HTERT RPE-1 (cell line): ENCODE results near the gene ATP1A2.

Experiments
- in situ Hi-C: fragments of 300-500 bp; cut with MboI; formaldehyde crosslinking; loops from 4 replicates; pipeline ENCODE4 v1.14.3; 2020; ENCODE audit warnings: low sequenced_read_pairs

ATP1A2 gene

GRCh38 chr1:160115545-160116282 lies at the start of gene ATP1A2:
TSS of gene ATP1A2 (plus strand) at chr1:160115759. CDS start at chr1:160115862, 103 bp downstream.
- in situ Hi-C loops, result no loop called here

- in situ Hi-C loops, result no loop called here
Measured at GRCh38 chr1:160066829-160067745, 48.5 kb upstream of the ATP1A2 start.

- in situ Hi-C loops, result no loop called here
Measured at GRCh38 chr1:160068225-160068624, 47.3 kb upstream of the ATP1A2 start.

GRCh38 chr1:160069460-160070231 lies 45.9 kb upstream of the ATP1A2 start, which contains the start of gene KCNJ10:
TSS of gene KCNJ10 (minus strand) at chr1:160070160. CDS start at chr1:160042532, 27,628 bp downstream.
- in situ Hi-C loops, result no loop called here

- in situ Hi-C loops, result no loop called here
Measured at GRCh38 chr1:160070243-160071163, 45.1 kb upstream of the ATP1A2 start.

- in situ Hi-C loops, result no loop called here
Measured at GRCh38 chr1:160071289-160071688, 44.3 kb upstream of the ATP1A2 start.

DNA sequence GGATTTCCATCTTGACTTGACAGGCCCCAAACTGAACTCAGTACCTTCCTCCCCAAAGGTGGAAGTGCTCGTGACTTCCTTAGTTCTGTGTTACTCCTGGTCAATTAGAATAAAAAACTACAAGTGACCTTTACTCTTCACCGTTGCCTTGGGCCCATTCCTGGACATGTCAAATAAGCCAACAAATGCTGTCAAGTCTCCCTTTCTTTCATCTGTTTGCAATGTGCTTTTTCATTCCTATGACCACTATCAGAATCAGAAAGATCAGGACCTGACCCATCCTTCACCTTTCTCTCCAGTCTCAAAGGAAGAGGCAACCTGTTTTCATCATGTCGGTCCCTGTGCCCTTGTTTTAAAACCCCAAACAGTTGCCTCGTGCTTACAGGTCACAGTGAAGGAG lies 40.7 kb upstream of the ATP1A2 start:
- in situ Hi-C loops, result no loop called here

DNA sequence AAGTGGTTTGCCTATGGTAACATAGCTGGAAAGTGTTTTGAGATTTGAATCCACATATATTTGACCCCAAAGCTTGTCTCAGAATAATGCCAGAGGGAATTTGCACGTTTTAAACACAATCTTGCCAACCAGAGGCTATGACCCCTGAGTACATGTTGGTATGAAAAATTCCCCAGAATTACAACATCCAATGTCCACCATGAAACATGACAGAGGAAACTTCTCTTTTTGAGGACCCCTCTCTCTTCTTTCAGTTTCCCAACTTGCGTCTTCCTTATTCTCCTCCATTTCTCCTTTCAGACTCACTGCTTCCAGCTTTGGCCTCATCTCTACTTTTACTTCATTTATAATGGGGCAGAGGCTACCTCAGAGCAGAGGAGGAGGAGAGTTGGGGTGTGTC lies 39.7 kb upstream of the ATP1A2 start:
- in situ Hi-C loops, result no loop called here

- in situ Hi-C loops, result no loop called here
Measured at GRCh38 chr1:160076295-160076694, 39.3 kb upstream of the ATP1A2 start.

DNA sequence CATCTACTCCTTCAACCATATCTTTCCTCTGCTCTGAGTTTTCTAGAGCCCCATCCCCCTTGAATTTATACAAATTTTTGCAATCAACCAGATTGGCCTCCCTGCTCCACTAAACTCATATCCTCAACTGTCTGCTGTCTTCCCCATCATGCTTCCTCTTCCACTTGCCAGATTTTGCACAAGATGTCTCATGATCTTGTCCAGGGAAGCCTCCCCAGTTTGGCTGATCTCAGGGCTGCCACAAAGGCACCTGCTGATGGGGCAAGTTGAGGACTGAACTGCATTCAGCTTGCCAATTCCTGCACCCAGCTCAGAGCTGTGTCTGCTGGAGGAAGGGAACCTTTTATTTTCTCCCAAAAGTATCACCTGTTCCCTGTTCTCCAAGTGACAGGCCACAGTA lies 38.1 kb upstream of the ATP1A2 start:
- in situ Hi-C loops, result no loop called here

DNA sequence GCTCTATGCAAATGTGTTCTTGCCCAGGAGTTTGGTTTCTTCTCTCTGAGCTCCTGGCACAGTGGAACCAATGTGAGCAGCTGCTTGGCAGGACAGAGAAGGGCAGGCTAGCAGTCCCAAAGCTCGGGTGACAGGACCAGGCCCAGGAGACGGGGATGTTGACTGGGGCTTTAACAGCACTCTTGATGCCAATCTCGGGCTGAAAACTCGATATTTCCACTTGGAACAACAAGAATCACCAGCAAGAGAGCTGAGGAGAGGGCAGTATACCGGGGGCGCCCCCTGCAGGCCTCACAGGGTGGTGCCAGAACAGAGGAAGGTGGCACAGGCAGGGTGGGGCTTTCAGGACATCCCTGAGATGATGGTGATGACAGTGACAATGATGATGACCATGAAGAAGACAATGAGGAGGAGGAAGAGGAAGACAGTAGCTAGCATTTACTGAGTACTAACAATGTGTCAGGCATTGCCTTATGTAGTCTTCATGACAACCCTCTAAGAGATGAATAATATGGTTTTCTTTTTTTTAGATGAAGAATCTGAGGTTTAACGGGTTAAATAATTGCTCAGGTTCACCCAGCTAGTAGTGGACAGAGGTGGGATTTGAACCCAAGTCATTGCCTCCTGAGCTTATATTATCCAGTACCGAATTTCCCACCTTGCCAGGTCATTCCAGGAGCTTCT lies 36.9 kb upstream of the ATP1A2 start:
- in situ Hi-C loops, result no loop called here

GRCh38 chr1:160079448-160079847 lies 36.1 kb upstream of the ATP1A2 start:
- in situ Hi-C loops, result no loop called here

GRCh38 chr1:160080381-160081100 lies 35.0 kb upstream of the ATP1A2 start:
- in situ Hi-C loops, result no loop called here

DNA sequence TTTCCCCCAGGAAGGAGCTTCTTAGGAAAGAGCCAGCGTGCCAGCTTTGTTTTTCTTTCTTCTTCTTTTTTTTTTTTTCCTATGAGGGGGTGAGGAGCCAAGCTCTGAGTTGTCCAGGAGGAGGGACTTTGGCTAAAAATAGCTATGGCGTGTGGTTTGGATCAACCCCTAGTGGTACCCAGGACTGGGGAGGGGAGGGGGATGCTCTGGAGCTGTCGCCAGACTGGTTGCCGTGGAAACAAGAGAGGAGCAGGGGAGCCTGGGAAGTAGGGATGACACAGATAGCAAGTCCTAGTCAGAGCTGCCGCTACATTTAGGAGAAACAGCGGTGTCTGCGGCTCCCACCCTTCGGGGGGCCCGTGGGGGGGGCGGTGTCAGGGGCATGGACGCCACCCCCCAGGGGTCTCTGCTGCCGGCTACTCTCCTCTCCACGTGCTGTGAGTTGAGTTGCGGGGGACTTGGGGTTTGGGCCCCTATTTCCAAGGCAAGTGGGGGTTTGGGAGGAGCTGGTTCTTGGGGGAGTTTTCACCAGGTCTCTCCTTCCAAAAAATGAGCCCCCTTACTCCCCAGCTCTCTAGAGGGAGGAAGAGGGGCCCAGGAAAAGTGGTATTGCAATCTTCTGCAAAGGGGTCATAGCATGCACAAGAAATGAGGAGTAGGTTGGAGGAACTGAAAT lies 34.2 kb upstream of the ATP1A2 start, which contains the start of gene KCNJ9:
TSS of gene KCNJ9 (plus strand) at position 278 of the 676 bp plus-strand sequence. CDS start 2,493 bp downstream, outside the sequence.
- in situ Hi-C loops, result no loop called here

DNA sequence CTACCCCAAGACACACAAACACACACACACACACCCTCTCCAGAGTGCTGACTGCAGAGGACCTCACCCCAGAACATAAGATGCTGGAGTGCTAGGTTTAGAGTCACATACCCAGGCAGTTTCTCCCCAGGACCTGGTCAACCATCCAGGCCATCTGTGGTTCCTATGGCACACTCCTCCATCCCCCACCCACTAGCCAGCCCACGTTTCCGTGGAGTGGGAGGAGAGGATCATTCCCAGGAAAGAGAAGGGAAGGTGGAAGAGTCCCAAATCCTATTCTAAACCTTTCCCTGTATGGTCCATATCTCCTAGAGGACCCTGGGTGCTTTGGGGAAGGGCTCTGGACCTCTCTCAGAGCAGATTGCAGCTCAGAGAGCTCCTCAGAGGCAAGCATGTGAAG lies 33.1 kb upstream of the ATP1A2 start:
- in situ Hi-C loops, result no loop called here

- in situ Hi-C loops, result no loop called here
Measured at GRCh38 chr1:160082926-160083325, 32.6 kb upstream of the ATP1A2 start.

DNA sequence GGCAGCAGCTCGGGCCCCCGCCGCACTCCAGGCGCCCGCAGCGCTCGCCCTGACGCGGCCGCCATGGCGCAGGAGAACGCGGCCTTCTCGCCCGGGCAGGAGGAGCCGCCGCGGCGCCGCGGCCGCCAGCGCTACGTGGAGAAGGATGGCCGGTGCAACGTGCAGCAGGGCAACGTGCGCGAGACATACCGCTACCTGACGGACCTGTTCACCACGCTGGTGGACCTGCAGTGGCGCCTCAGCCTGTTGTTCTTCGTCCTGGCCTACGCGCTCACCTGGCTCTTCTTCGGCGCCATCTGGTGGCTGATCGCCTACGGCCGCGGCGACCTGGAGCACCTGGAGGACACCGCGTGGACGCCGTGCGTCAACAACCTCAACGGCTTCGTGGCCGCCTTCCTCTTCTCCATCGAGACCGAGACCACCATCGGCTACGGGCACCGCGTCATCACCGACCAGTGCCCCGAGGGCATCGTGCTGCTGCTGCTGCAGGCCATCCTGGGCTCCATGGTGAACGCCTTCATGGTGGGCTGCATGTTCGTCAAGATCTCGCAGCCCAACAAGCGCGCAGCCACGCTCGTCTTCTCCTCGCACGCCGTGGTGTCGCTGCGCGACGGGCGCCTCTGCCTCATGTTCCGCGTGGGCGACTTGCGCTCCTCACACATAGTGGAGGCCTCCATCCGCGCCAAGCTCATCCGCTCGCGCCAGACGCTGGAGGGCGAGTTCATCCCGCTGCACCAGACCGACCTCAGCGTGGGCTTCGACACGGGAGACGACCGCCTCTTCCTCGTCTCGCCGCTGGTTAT lies 31.4 kb upstream of the ATP1A2 start:
- in situ Hi-C loops, result no loop called here
